Sigmoid colon (tissue), 7 donors: ENCODE data around the gene TMEM89. TPM values are rescaled to one million over a fixed set of nuclear protein-coding genes. Genes with fewer than 3 reads are reported as not detected.

Experiments used
- DNase-seq: peaks from one replicate; pipeline ENCODE4 v3.0.0-alpha.2; 2019
- H3K27ac ChIP-seq, 4 donors: fragments of 200-600 bp; sonication (generic); one replicate each; pipeline ENCODE4 v1.5.1; 2016 to 2019; ENCODE audit warnings: mild to moderate bottlenecking in 1 of 4
- H3K27me3 ChIP-seq, 3 donors: fragments of 200-600 bp; sonication (generic); one replicate each; pipeline ENCODE4 v1.5.1; 2019; ENCODE audit warnings: mild to moderate bottlenecking in 1 of 3
- H3K36me3 ChIP-seq, 4 donors: fragments of 200-600 bp; sonication (generic); one replicate each; pipeline ENCODE4 v1.5.1; 2016 to 2019
- H3K4me1 ChIP-seq, 4 donors: fragments of 200-600 bp; sonication (generic); one replicate each; pipeline ENCODE4 v1.5.1; 2017 to 2019
- H3K4me3 ChIP-seq, 4 donors: fragments of 200-600 bp; sonication (generic); one replicate each; pipeline ENCODE4 v1.5.1; 2017 to 2019; ENCODE audit warnings: mild to moderate bottlenecking in 2 of 4, moderate library complexity in 1 of 4
- H3K9me3 ChIP-seq, 4 donors: fragments of 200-600 bp in 3 of 4; sonication (generic) in 3 of 4; one replicate each; pipeline versions ENCODE4 v1.5.1 to v1.6.1; 2013 to 2019
- CTCF ChIP-seq, 4 experiments: fragments of 450-650 bp in 3 of 4; fragments of 200-600 bp in 1 of 4; IDR thresholded peaks; one replicate each; pipeline ENCODE4 v1.5.1; 2016 to 2019; ENCODE audit warnings: antibody characterized with exemption in 4 of 4, mild to moderate bottlenecking in 3 of 4, moderate library complexity in 2 of 4
- EP300 ChIP-seq, 4 donors: sonication (generic); formaldehyde crosslinking; IDR thresholded peaks; one replicate each; pipeline ENCODE4 v1.6.1; 2017; ENCODE audit warnings: antibody characterized with exemption in 4 of 4
- POLR2A ChIP-seq, 2 donors: fragments of 450-650 bp; IDR thresholded peaks; one replicate each; pipeline ENCODE4 v1.6.1; 2016; ENCODE audit warnings: antibody characterized with exemption in 2 of 2, mild to moderate bottlenecking in 2 of 2, moderate library complexity in 2 of 2
- POLR2AphosphoS5 ChIP-seq, 4 donors: sonication (generic); formaldehyde crosslinking; IDR thresholded peaks; one replicate each; pipeline ENCODE4 v1.6.1; 2017; ENCODE audit warnings: antibody characterized with exemption in 4 of 4
- WGBS, 2 donors: extraction: QIAGEN DNeasy Blood & Tissue Kit; methylation state at CpG; one replicate each; pipeline ENCODE4 v1.1.7; 2013; 5-methylcytosine and 5-hydroxymethylcytosine counted together
- intact Hi-C: fragments of 100-400 bp; cut with DNase I; formaldehyde crosslinking; loops from one replicate; pipeline ENCODE4 v1.15.1; 2023
- polyA plus RNA-seq, 3 donors: library from polyadenylated mRNA; stranded (reverse); fragments of 200-250 nt; gene quantifications; one replicate each; pipeline ENCODE4 v1.2.3, GENCODE V29; 2013
- total RNA-seq, 4 donors: library from RNA; depleted of rRNA; stranded (reverse); fragments of >200 nt; gene quantifications; one replicate each; pipeline ENCODE4 v1.1.0, GENCODE V29; 2016
- donor health status: healthy with polysubstance abuse.
- donor health status: Bipolar disorder and iron deficiency.
- donor health status: healthy.

The TMEM89 gene
- total and polyA plus RNA-seq, 7 donors, result 1.2 TPM; not detected in 6

- TF ChIP-seq POLR2AphosphoS5 (IDR thresholded peaks at IDR 0.05), result peak in 1 of 4 donors; percentile 4
- no peak for TF ChIP-seq CTCF (IDR thresholded peaks at IDR 0.05)
- intact Hi-C loops, result no loop called here
Measured at GRCh38 chr3:48597408-48597800, 24.2 kb downstream of the TMEM89 start.

GRCh38 chr3:48596676-48597407, 24.7 kb downstream of the TMEM89 start:
- DNase-seq, result no peak
- H3K36me3 ChIP-seq, result peaks cover 21 to 34% (median 29%) of the 10 kb centered on the region in 4 donors
- peaks cover 0 to 15% (median 5%) of the 10 kb centered on the region in 3 donors for H3K27me3 ChIP-seq
- H3K4me3 ChIP-seq, result no peak overlapping the region
- no peaks in the 10 kb centered on the region for H3K9me3 ChIP-seq
- WGBS, 2 donors, result 62 to 83% methylated on average over 8 of the region's 8 CpGs
- intact Hi-C loops, result no loop called here
- no peak for TF ChIP-seq POLR2A (IDR thresholded peaks at IDR 0.05)
- TF ChIP-seq CTCF (IDR thresholded peaks at IDR 0.05), result no peak
- no peak for TF ChIP-seq POLR2AphosphoS5 (IDR thresholded peaks at IDR 0.05)
- no peak for TF ChIP-seq EP300 (IDR thresholded peaks at IDR 0.05)
- peaks cover 0 to 49% (median 39%) of the 10 kb centered on the region in 4 donors for H3K4me1 ChIP-seq
- H3K27ac ChIP-seq, result peak overlapping the region in 3 of 4 donors; percentile 76 to 89 (median 85)

More at GRCh38 chr3:48597408-48597800, 24.2 kb downstream of the TMEM89 start:
- H3K27me3 ChIP-seq, result peaks cover 0 to 15% (median 5%) of the 10 kb centered on the region in 3 donors
- H3K9me3 ChIP-seq, result no peaks in the 10 kb centered on the region
- H3K4me3 ChIP-seq, result no peak overlapping the region
- DNase-seq, result no peak
- peak overlapping the region; percentile 56 to 89 (median 80) for H3K27ac ChIP-seq
- 74 to 91% methylated on average over 6 of the region's 6 CpGs for WGBS, 2 donors
- peaks cover 0 to 49% (median 39%) of the 10 kb centered on the region in 4 donors for H3K4me1 ChIP-seq
- peaks cover 22 to 40% (median 33%) of the 10 kb centered on the region in 4 donors for H3K36me3 ChIP-seq

- 54 to 80% methylated on average over 5 of the region's 5 CpGs for WGBS, 2 donors
- Histone ChIP-seq H3K27me3 (peaks cover 0 to 15% (median 5%) of the 10 kb centered on the region in 3 donors), H3K4me1 (peaks cover 0 to 49% (median 39%) of the 10 kb centered on the region in 4 donors), H3K4me3 (no peak overlapping the region), H3K36me3 (peaks cover 18 to 27% (median 23%) of the 10 kb centered on the region in 4 donors), H3K27ac (peak overlapping the region; percentile 20 to 89 (median 26)), H3K9me3 (no peaks in the 10 kb centered on the region)
- intact Hi-C loops, result no loop called here
- TF ChIP-seq POLR2AphosphoS5 (IDR thresholded peaks at IDR 0.05), result no peak
- TF ChIP-seq EP300 (IDR thresholded peaks at IDR 0.05), result no peak
- no peak for TF ChIP-seq CTCF (IDR thresholded peaks at IDR 0.05)
- TF ChIP-seq POLR2A (IDR thresholded peaks at IDR 0.05), result no peak
- DNase-seq, result no peak
Measured at GRCh38 chr3:48596157-48596556, 25.4 kb downstream of the TMEM89 start.

GRCh38 chr3:48595526-48596121, 25.9 kb downstream of the TMEM89 start:
- 16 to 40% methylated on average over 10 of the region's 10 CpGs for WGBS, 2 donors
- Histone ChIP-seq H3K36me3 (peaks cover 13 to 22% (median 17%) of the 10 kb centered on the region in 4 donors), H3K4me3 (peak overlapping the region in 2 of 4 donors; percentile 42 to 50), H3K9me3 (no peaks in the 10 kb centered on the region), H3K27me3 (peaks cover 0 to 15% (median 5%) of the 10 kb centered on the region in 3 donors), H3K27ac (peak overlapping the region; percentile 20 to 89 (median 26)), H3K4me1 (peaks cover 0 to 49% (median 39%) of the 10 kb centered on the region in 4 donors)
- DNase-seq, result no peak
- TF ChIP-seq POLR2AphosphoS5 (IDR thresholded peaks at IDR 0.05), result peak in 1 of 4 donors; percentile 17
- no peak for TF ChIP-seq CTCF (IDR thresholded peaks at IDR 0.05)
- TF ChIP-seq POLR2A (IDR thresholded peaks at IDR 0.05), result no peak
- TF ChIP-seq EP300 (IDR thresholded peaks at IDR 0.05), result no peak
- intact Hi-C loops, result no loop called here
